Stimulated activated CD8-positive, alpha-beta memory T cell treated with anti-CD3 and anti-CD28 coated beads, Interleukin-15, amount 100 ng/mL, for 4 hours (primary cell): ENCODE measurements around the gene C2CD4A.

Experiments
- DNase-seq, 2 donors: peaks; one replicate each; pipeline ENCODE4 v3.0.0-alpha.2; 2020; ENCODE audit warnings: low read depth in 2 of 2

C2CD4A gene

GRCh38 chr15:62103431-62103830, 36.7 kb downstream of the C2CD4A start:
- DNase-seq = no peak

GRCh38 chr15:62104401-62104800, 37.6 kb downstream of the C2CD4A start:
- no peak for DNase-seq

- no peak for DNase-seq
Observed at GRCh38 chr15:62104846-62105245, 38.1 kb downstream of the C2CD4A start.

GRCh38 chr15:62105266-62105665, 38.5 kb downstream of the C2CD4A start:
- no peak for DNase-seq

- no peak for DNase-seq
Observed at GRCh38 chr15:62106096-62106495, 39.3 kb downstream of the C2CD4A start.

GRCh38 chr15:62107571-62108121, 40.9 kb downstream of the C2CD4A start:
- no peak for DNase-seq

- no peak for DNase-seq
Observed at GRCh38 chr15:62108411-62108810, 41.6 kb downstream of the C2CD4A start.

GRCh38 chr15:62109437-62109836, 42.7 kb downstream of the C2CD4A start:
- no peak for DNase-seq

GRCh38 chr15:62109982-62110851, 43.4 kb downstream of the C2CD4A start:
- no peak for DNase-seq

GRCh38 chr15:62112081-62112480, 45.3 kb downstream of the C2CD4A start:
- DNase-seq = no peak

- DNase-seq = no peak
Observed at GRCh38 chr15:62112616-62113593, 46.1 kb downstream of the C2CD4A start.

- no peak for DNase-seq
Observed at GRCh38 chr15:62115847-62116246, 49.1 kb downstream of the C2CD4A start.

- no peak for DNase-seq
Observed at GRCh38 chr15:62118520-62119226, 51.9 kb downstream of the C2CD4A start.

GRCh38 chr15:62119227-62119864, 52.6 kb downstream of the C2CD4A start:
- DNase-seq = no peak

- no peak for DNase-seq
Observed at GRCh38 chr15:62119874-62120273, 53.1 kb downstream of the C2CD4A start.
